HG03097 (cell line): ENCODE measurements around the gene LGALS7B.
"Not testable (repeated sequence)": the region's sequence is repeated elsewhere in the genome, so short reads cannot be mapped to it uniquely, and the experiment has no call there.

ENCODE experiments used
- ATAC-seq: cut with Tn5 transposase; IDR thresholded peaks from one replicate; pipeline ENCODE4 v1.9.1; 2021; ENCODE audit not compliant: unreplicated experiment, low FRiP score

LGALS7B gene

DNA sequence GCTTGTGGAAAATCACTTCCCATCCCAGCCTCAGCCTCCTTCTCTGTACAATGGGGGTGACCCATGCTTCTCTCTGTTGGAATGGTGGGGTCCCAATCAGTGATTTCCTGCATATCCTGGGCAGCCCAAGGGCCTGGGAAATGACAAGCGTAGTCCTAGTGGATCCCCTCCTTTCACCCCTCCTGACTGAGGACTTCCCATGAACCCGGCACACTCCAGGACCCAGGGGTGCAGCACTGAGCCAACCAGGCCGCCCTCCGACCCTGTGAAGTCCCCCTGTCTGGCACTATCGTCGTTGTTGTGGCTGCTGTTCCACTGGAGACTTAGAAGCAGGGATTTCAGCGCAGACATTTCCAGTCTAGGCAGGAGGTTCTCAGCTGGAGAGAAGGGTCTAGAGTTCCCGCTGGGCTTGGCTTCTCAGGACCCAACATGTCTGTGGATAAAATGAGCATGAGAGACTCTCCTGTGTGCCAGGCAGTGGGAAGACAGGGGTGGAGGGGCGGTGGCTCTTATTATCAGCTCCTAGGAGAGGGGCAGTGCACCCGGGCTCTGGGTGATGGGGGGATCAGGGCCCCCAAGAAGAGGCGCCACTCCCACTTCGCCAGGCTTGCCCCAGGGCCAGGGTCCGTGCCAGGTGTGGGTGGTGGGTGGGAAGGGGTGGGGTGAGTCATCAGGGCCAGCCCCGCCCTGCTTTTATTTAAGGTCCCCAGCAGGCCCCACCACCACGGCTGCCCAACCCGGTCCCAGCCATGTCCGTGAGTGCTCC lies at the start of gene LGALS7B:
Gene LGALS7B (plus strand): TSS at position 723 of the 766 bp plus-strand sequence. CDS start 27 bp downstream, at position 750.
- no peak for ATAC-seq

DNA sequence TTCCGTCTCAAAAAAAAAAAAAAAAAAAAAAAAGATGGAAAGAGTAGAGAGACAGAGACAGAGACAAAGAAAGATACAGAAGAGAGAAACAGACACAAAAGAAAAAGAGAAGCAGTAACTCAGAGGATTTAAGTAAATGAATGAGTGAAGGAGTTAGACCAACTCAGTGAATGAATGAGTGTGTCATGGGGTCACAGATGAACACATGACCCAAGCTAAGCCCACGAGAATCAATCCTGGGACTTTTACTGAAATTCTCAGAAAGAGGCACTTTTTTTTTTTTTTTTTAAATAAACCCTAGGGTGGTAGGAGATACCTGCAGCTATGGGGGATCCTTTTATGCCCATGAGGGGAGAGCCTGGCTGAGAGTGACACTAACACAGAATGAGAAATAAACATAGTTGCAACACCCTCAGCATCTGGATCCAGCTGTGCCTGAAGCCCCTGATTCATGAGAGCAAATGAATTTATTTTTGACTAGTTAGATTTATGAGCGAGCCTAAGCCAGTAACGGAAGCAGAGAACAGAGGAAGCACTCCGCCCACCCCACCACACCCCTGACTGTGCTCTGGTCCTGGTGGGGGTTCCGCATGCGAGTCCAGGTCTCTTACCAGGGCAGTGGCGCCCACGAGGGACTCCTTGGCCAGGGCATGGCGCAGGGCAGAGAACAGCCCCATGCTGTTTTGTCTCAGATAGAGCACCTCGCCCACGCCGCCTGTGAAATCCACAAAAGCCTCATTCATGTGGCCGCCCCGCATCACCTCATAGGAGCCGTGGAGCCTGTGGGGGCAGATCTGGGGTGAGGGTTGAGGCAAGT lies 49.4 kb upstream of the LGALS7B start:
- ATAC-seq, result no peak

GRCh38 chr19:38740257-38740592 lies 48.8 kb upstream of the LGALS7B start:
- ATAC-seq, result no peak

DNA sequence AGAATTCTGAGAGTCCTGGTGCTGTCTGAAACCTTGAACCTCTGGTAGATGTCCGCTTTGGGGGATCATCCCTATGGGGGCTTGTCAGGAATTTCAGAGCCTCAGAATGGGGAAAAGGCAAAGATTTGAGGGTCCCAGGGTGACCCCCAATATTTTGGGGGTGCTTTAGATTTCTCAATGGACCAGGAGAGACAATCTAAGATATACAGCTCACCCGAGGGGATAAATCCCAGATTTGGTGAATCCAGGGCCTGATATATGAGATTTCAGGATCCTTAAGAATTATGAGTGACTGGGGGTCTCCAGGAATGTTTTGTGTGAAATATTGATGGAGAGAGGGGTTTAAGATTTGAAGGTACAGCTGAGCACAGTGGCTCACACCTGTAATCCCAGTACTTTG lies 48.1 kb upstream of the LGALS7B start:
- no peak for ATAC-seq

DNA sequence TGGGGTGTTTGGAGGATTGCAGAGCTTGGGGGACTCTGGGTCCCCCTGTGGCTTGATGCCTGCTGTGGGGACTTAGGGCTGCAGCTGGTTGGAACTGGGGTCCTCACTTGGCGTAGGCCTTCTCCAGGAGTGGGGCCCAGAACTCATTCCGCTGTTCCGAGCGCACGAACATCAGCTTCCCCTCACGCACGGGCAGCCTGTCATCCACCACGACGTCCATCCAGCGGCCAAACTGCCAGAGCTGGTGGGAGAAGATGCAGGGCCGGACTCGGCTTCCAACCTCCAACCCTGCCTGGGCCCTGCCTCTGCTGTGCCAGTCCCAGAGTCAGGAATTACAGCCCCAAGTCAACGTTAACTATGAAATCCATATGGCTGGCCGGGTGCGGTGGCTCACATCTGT lies 47.3 kb upstream of the LGALS7B start:
- ATAC-seq, result no peak

- no peak for ATAC-seq
These were observed 46.7 kb upstream of the LGALS7B start for GRCh38 chr19:38742296-38742695.

GRCh38 chr19:38742906-38743305 lies 46.1 kb upstream of the LGALS7B start:
- ATAC-seq, result no peak

GRCh38 chr19:38743394-38744297 lies 45.4 kb upstream of the LGALS7B start:
- no peak for ATAC-seq

DNA sequence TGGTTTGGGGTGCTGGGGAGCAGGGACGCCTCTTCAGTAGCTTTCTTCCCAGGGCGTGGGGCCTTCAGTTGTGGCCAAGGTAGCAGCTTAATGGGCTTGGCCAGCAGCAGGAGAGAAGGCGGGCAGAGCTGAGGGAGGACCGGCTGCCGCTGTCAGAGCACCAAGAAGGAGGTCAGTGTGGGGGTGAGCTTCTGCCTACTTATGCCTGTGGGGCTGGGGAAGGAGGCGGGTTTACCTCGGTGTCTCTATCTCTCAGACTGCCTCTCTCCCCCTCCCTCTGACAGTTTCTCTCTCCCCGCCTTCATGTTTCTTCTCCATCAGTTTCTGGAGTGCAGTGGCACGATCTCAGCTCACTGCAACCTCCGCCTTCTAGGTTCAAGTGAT lies 44.7 kb upstream of the LGALS7B start, which contains the start of gene CAPN12:
Gene CAPN12 (minus strand): TSS at position 177 of the 384 bp plus-strand sequence. CDS start 309 bp downstream, outside the sequence.
- ATAC-seq, result no peak

DNA sequence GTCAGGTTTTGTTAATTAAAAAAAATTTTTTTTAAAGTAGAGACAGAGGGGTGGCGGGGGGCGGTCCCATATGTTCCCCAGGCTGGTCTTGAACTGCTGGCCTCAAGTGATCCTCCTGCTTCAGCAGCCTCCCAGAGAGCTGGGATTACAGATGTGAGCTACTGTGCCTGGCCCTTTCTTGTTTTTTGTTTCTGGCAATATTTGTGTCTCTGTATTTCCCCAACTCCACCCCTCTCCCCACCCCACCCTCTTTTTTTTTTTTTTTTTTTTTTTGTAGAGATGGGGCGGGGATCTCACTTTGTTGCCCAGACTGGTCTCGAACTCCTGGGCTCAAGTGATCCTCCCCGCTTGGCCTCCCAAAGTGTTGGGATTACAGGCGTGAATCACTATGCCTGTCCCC lies 44.1 kb upstream of the LGALS7B start:
- no peak for ATAC-seq

GRCh38 chr19:38745316-38745715 lies 43.7 kb upstream of the LGALS7B start:
- ATAC-seq, result no peak

GRCh38 chr19:38753783-38754182 lies 35.2 kb upstream of the LGALS7B start:
- not testable (repeated sequence) for ATAC-seq

DNA sequence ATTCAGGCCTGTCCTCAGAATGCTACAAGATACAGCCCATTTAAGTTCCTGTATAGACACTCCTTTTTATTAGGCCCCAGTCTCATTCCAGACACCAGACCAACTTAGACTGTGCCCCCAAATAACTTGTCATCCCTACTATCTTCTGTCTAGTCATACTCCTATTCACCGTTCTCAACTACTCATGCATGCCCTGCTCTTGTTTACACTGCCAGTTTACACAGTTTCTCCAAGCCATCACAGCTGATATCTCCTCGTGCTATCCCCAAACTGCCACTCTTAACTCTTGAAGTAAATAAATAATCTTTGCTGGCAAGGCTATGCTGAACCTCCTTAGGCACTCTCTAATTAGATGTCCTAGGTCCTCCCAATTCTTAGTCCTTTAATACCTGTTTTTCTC lies 34.8 kb upstream of the LGALS7B start:
- ATAC-seq, result not testable (repeated sequence)

GRCh38 chr19:38759590-38760003 lies 29.4 kb upstream of the LGALS7B start:
- no peak for ATAC-seq

DNA sequence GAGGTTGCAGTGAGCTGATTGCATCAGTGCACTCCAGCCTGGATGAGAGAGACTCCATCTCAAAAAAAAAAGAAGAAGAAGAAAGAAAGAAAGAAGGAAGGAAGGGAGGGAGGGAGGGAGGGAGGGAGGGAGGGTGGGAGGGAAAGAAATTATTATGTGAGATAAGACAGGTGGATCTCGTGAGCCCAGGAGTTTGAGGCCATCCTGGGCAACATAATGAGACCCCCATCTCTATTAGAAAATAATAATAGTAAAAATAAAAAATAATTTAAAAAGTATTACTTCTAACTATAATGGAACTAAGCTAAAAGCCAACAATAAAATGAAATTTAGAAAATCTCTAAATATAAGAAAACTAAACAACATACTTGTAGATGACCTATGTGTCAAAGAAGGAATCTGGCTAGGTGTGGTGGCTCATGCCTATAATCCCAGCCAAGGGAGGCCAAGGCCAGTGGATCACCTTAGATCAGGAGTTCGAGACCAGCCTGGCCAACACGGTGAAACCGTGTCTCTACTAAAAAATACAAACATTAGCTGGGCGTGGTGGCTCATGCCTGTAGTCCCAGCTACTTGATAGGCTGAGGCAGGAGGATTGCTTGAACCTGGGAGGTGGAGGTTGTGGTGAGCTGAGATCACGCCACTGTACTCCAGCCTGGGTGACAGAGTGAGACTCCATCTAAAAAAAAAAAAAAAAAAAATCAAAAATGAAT lies 28.0 kb upstream of the LGALS7B start:
- not testable (repeated sequence) for ATAC-seq

- ATAC-seq, result not testable (repeated sequence)
These were observed 27.1 kb upstream of the LGALS7B start for GRCh38 chr19:38761884-38762389.

- no peak for ATAC-seq
These were observed 25.2 kb upstream of the LGALS7B start for GRCh38 chr19:38763795-38764220.

DNA sequence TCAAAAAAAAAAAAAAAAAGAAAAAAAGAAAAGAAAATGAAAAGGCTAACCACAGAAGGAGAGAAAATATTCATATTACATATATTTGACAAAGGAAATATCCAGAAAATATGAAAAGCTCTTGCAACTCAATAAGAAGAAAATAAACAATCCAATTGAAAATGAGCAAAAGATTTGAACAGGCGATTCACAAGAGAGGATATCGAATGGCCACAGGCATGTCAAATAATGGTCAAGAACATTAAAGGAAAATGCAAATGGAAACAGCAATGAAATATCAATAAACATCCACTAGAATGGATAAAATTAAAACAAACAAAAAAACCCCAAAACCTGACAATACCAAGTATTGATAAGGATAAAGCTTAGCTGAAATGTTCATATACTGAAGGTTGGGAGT lies 23.8 kb upstream of the LGALS7B start:
- ATAC-seq, result no peak

GRCh38 chr19:38766276-38767047 lies 22.5 kb upstream of the LGALS7B start:
- ATAC-seq, result no peak
